NB4 (cell line): Measurements from ENCODE around the gene CD244.

Source experiments
- MYC ChIP-seq: IDR thresholded peaks from 2 replicates; pipeline ENCODE4 v1.6.1; 2011; ENCODE audit warnings: low read depth, low read length
- POLR2A ChIP-seq: IDR thresholded peaks from 2 replicates; pipeline ENCODE4 v1.6.1; 2011; ENCODE audit warnings: mild to moderate bottlenecking; ENCODE audit not compliant: insufficient read length; ENCODE audit errors: extremely low read depth
- TF ChIP-seq, protein P1 (sequence below): IDR thresholded peaks from one replicate; pipeline ENCODE4 v1.5.1; 2012; ENCODE audit warnings: low read depth, low read length
- TF ChIP-seq, protein P2 (sequence below): IDR thresholded peaks from 2 replicates; pipeline ENCODE4 v1.6.1; 2011; ENCODE audit warnings: low read depth, low read length

DNA sequence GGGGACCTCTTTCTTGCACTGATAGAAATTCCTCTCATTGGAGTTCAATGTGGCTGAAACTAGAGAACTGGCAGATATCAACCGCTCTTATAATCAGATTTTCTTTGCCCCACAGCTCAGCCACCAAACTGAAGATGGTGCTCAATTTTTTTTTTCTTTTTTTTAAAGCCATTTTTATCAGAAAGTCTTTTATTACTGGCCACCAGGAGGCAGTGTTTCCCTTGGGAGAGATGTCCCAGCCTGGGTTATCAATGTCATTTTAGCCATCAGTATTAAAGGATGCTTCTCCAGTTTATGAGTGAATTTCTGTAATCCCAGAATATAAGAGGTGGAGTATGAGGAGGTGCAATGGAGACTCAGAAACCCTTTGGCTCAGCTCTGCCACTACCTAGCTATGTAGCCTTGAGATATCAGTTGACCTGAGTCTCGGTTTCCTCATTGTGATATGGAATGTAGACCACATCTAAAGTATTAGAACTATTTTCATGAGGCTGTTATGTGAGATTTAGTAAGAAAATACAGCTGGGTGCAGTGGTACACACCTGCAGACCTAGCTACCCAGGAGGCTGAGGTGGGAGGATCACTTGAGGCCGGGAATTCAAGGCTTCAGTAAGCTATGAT lies 27.6 kb downstream of the CD244 start:
- TF ChIP-seq, protein P1, sequence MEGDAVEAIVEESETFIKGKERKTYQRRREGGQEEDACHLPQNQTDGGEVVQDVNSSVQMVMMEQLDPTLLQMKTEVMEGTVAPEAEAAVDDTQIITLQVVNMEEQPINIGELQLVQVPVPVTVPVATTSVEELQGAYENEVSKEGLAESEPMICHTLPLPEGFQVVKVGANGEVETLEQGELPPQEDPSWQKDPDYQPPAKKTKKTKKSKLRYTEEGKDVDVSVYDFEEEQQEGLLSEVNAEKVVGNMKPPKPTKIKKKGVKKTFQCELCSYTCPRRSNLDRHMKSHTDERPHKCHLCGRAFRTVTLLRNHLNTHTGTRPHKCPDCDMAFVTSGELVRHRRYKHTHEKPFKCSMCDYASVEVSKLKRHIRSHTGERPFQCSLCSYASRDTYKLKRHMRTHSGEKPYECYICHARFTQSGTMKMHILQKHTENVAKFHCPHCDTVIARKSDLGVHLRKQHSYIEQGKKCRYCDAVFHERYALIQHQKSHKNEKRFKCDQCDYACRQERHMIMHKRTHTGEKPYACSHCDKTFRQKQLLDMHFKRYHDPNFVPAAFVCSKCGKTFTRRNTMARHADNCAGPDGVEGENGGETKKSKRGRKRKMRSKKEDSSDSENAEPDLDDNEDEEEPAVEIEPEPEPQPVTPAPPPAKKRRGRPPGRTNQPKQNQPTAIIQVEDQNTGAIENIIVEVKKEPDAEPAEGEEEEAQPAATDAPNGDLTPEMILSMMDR = peak; percentile 54
- TF ChIP-seq POLR2A = no peak
- TF ChIP-seq MYC = no peak
- TF ChIP-seq, protein P2, sequence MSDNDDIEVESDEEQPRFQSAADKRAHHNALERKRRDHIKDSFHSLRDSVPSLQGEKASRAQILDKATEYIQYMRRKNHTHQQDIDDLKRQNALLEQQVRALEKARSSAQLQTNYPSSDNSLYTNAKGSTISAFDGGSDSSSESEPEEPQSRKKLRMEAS = no peak
